ENCODE results near the gene CXorf66. TPM values are rescaled to one million over a fixed set of nuclear protein-coding genes. Genes with fewer than 3 reads are reported as not detected.
"Not testable (repeated sequence)": the region's sequence is repeated elsewhere in the genome, so short reads cannot be mapped to it uniquely, and the experiment has no call there.

Gene CXorf66, protein sequence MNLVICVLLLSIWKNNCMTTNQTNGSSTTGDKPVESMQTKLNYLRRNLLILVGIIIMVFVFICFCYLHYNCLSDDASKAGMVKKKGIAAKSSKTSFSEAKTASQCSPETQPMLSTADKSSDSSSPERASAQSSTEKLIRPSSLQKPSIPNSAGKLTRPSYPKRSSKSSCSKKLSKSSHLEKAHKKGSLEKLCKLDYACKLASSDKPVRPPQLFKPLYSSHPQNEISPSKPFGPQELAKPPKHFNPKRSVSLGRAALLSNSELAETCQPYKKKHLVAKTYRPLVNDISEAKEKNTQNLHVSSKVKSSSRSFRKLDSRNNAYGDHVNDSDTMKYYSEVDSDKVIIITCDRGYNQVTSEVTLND
- not detected in 2 replicates for total RNA-seq (2014; rRNA removed; shearing (Covaris generic))

GRCh38 chrX:139965421-139965820 lies at the start of gene CXorf66:
Gene CXorf66, minus strand, starts transcription at chrX:139965521. Its CDS starts 25 bp downstream, at chrX:139965496.
- no peak for DNase-seq
- Histone ChIP-seq H3K4me3 (no peak within 1 kb of the TSS), H3K27ac (no peak within 1 kb of the TSS), H3K4me1 (no peaks in the 10 kb centered on the region), H3K9me3 (replicated peaks) (no peaks in the 10 kb centered on the region), H3K27me3 (no peaks in the 10 kb centered on the region), H3K36me3 (no peaks in the 10 kb centered on the region)

GRCh38 chrX:139982856-139983255 lies 17.5 kb upstream of the CXorf66 start:
- no peaks in the 10 kb centered on the region for H3K4me1 ChIP-seq
- H3K36me3 ChIP-seq, result no peaks in the 10 kb centered on the region
- no peak overlapping the region for H3K27ac ChIP-seq
- no peak overlapping the region for H3K4me3 ChIP-seq
- DNase-seq, result no peak
- H3K27me3 ChIP-seq, result no peaks in the 10 kb centered on the region
- no peaks in the 10 kb centered on the region for H3K9me3 ChIP-seq (replicated peaks)

DNA sequence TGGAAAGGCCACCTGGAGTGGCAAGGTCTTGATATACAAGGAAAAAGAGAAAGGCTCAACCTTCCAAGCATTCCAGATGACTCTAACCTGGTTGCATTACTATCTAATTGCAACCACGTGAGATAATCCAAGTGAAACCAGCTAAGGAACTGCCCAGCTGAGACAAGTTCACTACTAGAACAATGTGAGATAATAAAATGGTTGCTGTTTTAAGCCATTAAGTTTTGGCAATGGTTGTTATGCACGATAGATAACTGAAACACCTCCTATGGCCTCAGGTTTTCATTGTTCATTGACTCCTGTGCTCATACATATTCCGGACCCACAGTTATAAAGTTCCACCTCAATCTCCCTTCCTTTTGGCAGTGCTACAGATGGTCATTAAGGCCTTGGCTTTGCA lies 9.2 kb upstream of the CXorf66 start:
- H3K9me3 ChIP-seq (replicated peaks), result no peaks in the 10 kb centered on the region
- H3K4me3 ChIP-seq, result no peak overlapping the region
- DNase-seq, result no peak
- H3K27ac ChIP-seq, result no peak overlapping the region
- H3K36me3 ChIP-seq, result no peaks in the 10 kb centered on the region
- H3K4me1 ChIP-seq, result no peaks in the 10 kb centered on the region
- no peaks in the 10 kb centered on the region for H3K27me3 ChIP-seq

DNA sequence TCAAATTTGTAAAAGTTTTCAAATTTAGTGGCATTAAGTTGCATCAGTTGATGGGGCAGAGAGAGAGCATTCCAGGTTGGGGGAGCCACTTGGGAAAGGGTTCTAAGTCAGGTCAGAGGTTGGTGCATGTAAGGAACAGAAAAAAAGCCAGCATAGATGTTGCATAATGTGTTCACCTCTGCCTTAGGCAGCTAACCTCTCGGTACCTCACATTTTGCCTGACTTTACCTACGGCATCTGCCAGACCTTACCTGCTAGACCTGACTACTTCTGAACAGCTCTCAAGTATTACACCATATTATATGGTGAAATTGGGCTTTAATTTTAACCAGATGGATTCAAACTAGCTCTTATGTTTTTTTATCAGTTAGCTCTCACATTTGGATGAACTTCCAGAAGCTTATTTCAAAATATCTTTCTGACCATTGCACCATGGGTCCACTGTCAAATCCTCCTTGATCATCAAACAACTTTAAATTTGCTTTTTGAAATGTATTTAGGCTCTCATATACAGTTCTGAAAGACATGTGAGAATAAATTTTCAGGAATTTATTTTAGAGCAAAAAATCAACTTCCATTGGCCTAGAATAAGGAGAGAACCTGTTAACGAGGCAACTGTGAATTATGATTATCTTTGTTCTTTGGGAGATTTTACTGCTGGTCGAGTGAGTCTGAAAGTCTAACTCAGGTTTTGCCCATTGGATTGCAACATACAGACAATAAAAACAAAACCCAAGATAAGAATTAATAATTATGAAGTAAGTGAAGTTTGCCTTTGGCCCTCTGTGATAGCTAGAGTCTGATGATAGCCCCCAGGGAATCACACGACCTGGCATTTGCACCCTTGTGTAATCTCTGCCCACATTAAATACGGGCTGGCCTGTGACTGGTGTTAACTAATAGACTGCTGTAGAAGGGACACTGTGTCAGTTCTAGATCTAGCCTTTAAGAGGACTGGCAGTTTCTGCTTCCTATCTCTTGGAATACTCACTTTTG lies 7.6 kb upstream of the CXorf66 start:
- no peak for DNase-seq
- Histone ChIP-seq H3K4me3 (no peak overlapping the region), H3K36me3 (no peaks in the 10 kb centered on the region), H3K27me3 (no peaks in the 10 kb centered on the region), H3K27ac (no peak overlapping the region), H3K4me1 (no peaks in the 10 kb centered on the region), H3K9me3 (replicated peaks) (no peaks in the 10 kb centered on the region)

- no peak overlapping the region for H3K27ac ChIP-seq
- no peak overlapping the region for H3K4me3 ChIP-seq
- H3K4me1 ChIP-seq, result no peaks in the 10 kb centered on the region
- no peak for DNase-seq
- no peaks in the 10 kb centered on the region for H3K9me3 ChIP-seq (replicated peaks)
- no peaks in the 10 kb centered on the region for H3K36me3 ChIP-seq
- no peaks in the 10 kb centered on the region for H3K27me3 ChIP-seq
These were observed 6.8 kb upstream of the CXorf66 start for GRCh38 chrX:139972113-139972512.

GRCh38 chrX:139971394-139971749 lies 6.1 kb upstream of the CXorf66 start:
- no peak overlapping the region for H3K27ac ChIP-seq
- H3K9me3 ChIP-seq (replicated peaks), result no peaks in the 10 kb centered on the region
- no peaks in the 10 kb centered on the region for H3K36me3 ChIP-seq
- no peaks in the 10 kb centered on the region for H3K27me3 ChIP-seq
- no peaks in the 10 kb centered on the region for H3K4me1 ChIP-seq
- DNase-seq, result no peak
- no peak overlapping the region for H3K4me3 ChIP-seq

- DNase-seq, result no peak
- H3K4me3 ChIP-seq, result no peak overlapping the region
- H3K27ac ChIP-seq, result no peak overlapping the region
- no peaks in the 10 kb centered on the region for H3K27me3 ChIP-seq
- no peaks in the 10 kb centered on the region for H3K4me1 ChIP-seq
- H3K36me3 ChIP-seq, result no peaks in the 10 kb centered on the region
- H3K9me3 ChIP-seq (replicated peaks), result no peaks in the 10 kb centered on the region
These were observed 4.0 kb upstream of the CXorf66 start for GRCh38 chrX:139969286-139969685.

DNA sequence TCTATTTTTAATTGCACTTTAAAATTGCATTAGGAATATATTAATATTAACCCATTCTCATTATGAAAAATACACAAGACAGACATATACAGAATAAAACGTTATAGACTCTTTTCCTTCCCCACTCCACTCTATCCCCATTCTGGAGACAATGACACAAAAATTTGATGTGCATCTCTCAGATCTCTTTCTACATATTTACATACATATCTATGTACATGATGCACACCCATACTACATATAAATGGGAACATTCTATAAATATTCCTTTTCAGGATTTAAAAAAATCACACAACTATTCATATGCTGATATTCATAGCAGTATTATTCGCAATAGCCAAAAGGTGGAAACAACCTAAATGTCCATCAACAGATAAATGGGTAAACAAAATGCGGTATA lies 2.4 kb upstream of the CXorf66 start:
- no peak overlapping the region for H3K4me3 ChIP-seq
- H3K36me3 ChIP-seq, result no peaks in the 10 kb centered on the region
- H3K27me3 ChIP-seq, result no peaks in the 10 kb centered on the region
- H3K9me3 ChIP-seq (replicated peaks), result no peaks in the 10 kb centered on the region
- H3K27ac ChIP-seq, result no peak overlapping the region
- H3K4me1 ChIP-seq, result no peaks in the 10 kb centered on the region
- DNase-seq, result no peak

GRCh38 chrX:139967300-139967699 lies 2.0 kb upstream of the CXorf66 start:
- Histone ChIP-seq H3K9me3 (replicated peaks) (no peaks in the 10 kb centered on the region), H3K4me3 (no peak overlapping the region), H3K27ac (no peak overlapping the region), H3K4me1 (no peaks in the 10 kb centered on the region), H3K27me3 (no peaks in the 10 kb centered on the region), H3K36me3 (no peaks in the 10 kb centered on the region)
- peak in 1 of 2 experiments; percentile 24 for DNase-seq

- H3K27me3 ChIP-seq; DNase-seq; H3K4me1 ChIP-seq; H3K9me3 ChIP-seq (replicated peaks); H3K27ac ChIP-seq; H3K36me3 ChIP-seq; H3K4me3 ChIP-seq: not testable (repeated sequence)
These were observed 838 bp upstream of the CXorf66 start for GRCh38 chrX:139966159-139966558.

GRCh38 chrX:139961091-139961490 lies 4.2 kb downstream of the CXorf66 start:
- H3K9me3 ChIP-seq (replicated peaks); H3K4me1 ChIP-seq; DNase-seq: not testable (repeated sequence)

GRCh38 chrX:139949703-139950102 lies 15.6 kb downstream of the CXorf66 start:
- H3K9me3 ChIP-seq (replicated peaks), result no peaks in the 10 kb centered on the region
- DNase-seq, result no peak
- H3K36me3 ChIP-seq, result no peaks in the 10 kb centered on the region
- H3K27ac ChIP-seq, result no peak overlapping the region
- H3K4me3 ChIP-seq, result no peak overlapping the region
- no peaks in the 10 kb centered on the region for H3K4me1 ChIP-seq
- no peaks in the 10 kb centered on the region for H3K27me3 ChIP-seq

More at GRCh38 chrX:139961091-139961490, 4.2 kb downstream of the CXorf66 start:
- H3K27ac ChIP-seq, H3K36me3 ChIP-seq, H3K4me3 ChIP-seq, H3K27me3 ChIP-seq: not testable (repeated sequence)

- no peak overlapping the region for H3K27ac ChIP-seq
- H3K27me3 ChIP-seq, result no peaks in the 10 kb centered on the region
- H3K4me3 ChIP-seq, result no peak overlapping the region
- H3K36me3 ChIP-seq, result no peaks in the 10 kb centered on the region
- H3K4me1 ChIP-seq, result no peaks in the 10 kb centered on the region
- DNase-seq, result no peak
- no peaks in the 10 kb centered on the region for H3K9me3 ChIP-seq (replicated peaks)
These were observed 20.2 kb downstream of the CXorf66 start for GRCh38 chrX:139945075-139945474.

- H3K36me3 ChIP-seq, result no peaks in the 10 kb centered on the region
- no peaks in the 10 kb centered on the region for H3K4me1 ChIP-seq
- no peak for DNase-seq
- no peaks in the 10 kb centered on the region for H3K27me3 ChIP-seq
- H3K27ac ChIP-seq, result no peak overlapping the region
- H3K9me3 ChIP-seq (replicated peaks), result no peaks in the 10 kb centered on the region
- no peak overlapping the region for H3K4me3 ChIP-seq
These were observed 29.1 kb downstream of the CXorf66 start for GRCh38 chrX:139936259-139936658.

DNA sequence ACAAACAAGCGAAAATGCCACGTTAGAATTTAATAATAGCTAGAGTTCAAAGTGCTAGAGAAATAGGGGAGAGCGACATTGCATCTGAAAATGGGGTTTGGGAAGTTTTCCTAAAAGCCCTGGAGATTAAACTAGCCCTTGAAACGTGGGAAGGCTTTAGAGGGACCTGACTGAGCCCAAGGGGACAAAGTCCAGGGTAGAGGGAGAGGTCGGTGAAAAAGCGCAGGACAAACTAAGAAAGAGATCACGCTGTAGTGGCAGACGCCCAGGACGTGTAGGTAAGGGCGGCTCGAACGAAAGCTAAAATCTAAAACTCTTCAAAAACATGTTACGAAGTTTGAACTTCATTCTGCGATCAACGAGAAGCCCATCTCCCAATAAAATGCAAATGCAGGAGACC lies 31.4 kb downstream of the CXorf66 start:
- DNase-seq, result peak; percentile 3 to 31
- no peaks in the 10 kb centered on the region for H3K9me3 ChIP-seq (replicated peaks)
- peak overlapping the region; percentile 94 for H3K4me3 ChIP-seq
- peak overlapping the region; percentile 93 for H3K27ac ChIP-seq
- H3K36me3 ChIP-seq, result no peaks in the 10 kb centered on the region
- H3K27me3 ChIP-seq, result no peaks in the 10 kb centered on the region
- 0 out of 2 replicates have a peak, but pooled peaks cover 5% of the 10 kb centered on the region for H3K4me1 ChIP-seq

Measured in SJCRH30 (cell line).